ENCODE measurements around the gene GDF7.

Gene GDF7

GRCh38 chr2:20693317-20693716 lies 26.4 kb downstream of the GDF7 start:
- no peak overlapping the region for H3K4me3 ChIP-seq (ENCODE audit: low read depth, low read length)
- TF ChIP-seq CTCF (IDR thresholded peaks at IDR 0.05; ENCODE audit: low read depth, low read length), result no peak

GRCh38 chr2:20696366-20696765 lies 29.4 kb downstream of the GDF7 start:
- no peak for TF ChIP-seq CTCF (IDR thresholded peaks at IDR 0.05; ENCODE audit: low read depth, low read length)
- H3K4me3 ChIP-seq (ENCODE audit: low read depth, low read length), result no peak overlapping the region

GRCh38 chr2:20697322-20697934 lies 30.5 kb downstream of the GDF7 start:
- no peak overlapping the region for H3K4me3 ChIP-seq (ENCODE audit: low read depth, low read length)
- no peak for TF ChIP-seq CTCF (IDR thresholded peaks at IDR 0.05; ENCODE audit: low read depth, low read length)

GRCh38 chr2:20698916-20699613 lies 32.1 kb downstream of the GDF7 start:
- no peak overlapping the region for H3K4me3 ChIP-seq (ENCODE audit: low read depth, low read length)
- no peak for TF ChIP-seq CTCF (IDR thresholded peaks at IDR 0.05; ENCODE audit: low read depth, low read length)

GRCh38 chr2:20702563-20702962 lies 35.6 kb downstream of the GDF7 start:
- no peak for TF ChIP-seq CTCF (IDR thresholded peaks at IDR 0.05; ENCODE audit: low read depth, low read length)
- no peak overlapping the region for H3K4me3 ChIP-seq (ENCODE audit: low read depth, low read length)

GRCh38 chr2:20704886-20705285 lies 37.9 kb downstream of the GDF7 start:
- TF ChIP-seq CTCF (IDR thresholded peaks at IDR 0.05; ENCODE audit: low read depth, low read length), result no peak
- no peak overlapping the region for H3K4me3 ChIP-seq (ENCODE audit: low read depth, low read length)

- no peak for TF ChIP-seq CTCF (IDR thresholded peaks at IDR 0.05; ENCODE audit: low read depth, low read length)
- H3K4me3 ChIP-seq (ENCODE audit: low read depth, low read length), result no peak overlapping the region
Measured at GRCh38 chr2:20706217-20706616, 39.3 kb downstream of the GDF7 start.
